Transverse colon (tissue), 4 donors: ENCODE data around the gene CGN.

Experiments
- EP300 ChIP-seq: sonication (generic); formaldehyde crosslinking; IDR thresholded peaks from one replicate; pipeline ENCODE4 v1.6.1; 2017; ENCODE audit warnings: antibody characterized with exemption, low read depth
- POLR2A ChIP-seq: fragments of 450-650 bp; IDR thresholded peaks from one replicate; pipeline ENCODE4 v1.6.1; 2016; ENCODE audit warnings: antibody characterized with exemption, mild to moderate bottlenecking, moderate library complexity
- POLR2AphosphoS5 ChIP-seq, 3 donors: sonication (generic); formaldehyde crosslinking; IDR thresholded peaks; one replicate each; pipeline ENCODE4 v1.6.1; 2016; ENCODE audit warnings: antibody characterized with exemption in 3 of 3
- TF ChIP-seq, protein P1 (sequence below), 5 experiments: fragments of 200-600 bp in 3 of 5; fragments of 450-650 bp in 2 of 5; sonication (generic) in 3 of 5; IDR thresholded peaks; 1 replicate in 2 of 5; 2 replicates in 3 of 5; pipeline ENCODE4 v1.5.1; 2016 to 2017; ENCODE audit warnings: antibody characterized with exemption in 5 of 5, inconsistent platforms in 3 of 5, mild to moderate bottlenecking in 2 of 5, moderate library complexity in 1 of 5

DNA sequence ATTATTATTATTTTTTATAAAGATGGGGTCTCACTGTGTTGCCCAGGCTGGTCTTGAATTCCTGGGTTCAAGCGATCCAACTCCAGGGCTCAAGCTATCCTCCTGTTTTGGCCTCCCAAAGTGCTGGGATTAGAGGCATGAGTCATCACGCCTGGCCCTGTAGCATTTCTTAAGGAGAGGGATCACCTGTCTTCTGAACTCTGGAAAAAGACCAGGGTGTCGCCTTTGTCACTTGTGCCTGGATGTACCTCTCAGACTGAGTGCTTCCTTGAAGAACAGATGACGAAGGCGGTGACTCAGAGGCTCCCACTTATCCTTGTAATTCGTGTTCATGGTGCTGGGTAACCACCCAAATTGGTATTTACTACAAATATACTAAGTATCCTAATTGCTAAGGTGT, 2.4 kb upstream of the CGN start:
- TF ChIP-seq POLR2AphosphoS5 (IDR thresholded peaks at IDR 0.05) (no peak), POLR2A (no peak), EP300 (peak; percentile 49)
- TF ChIP-seq, protein P1, sequence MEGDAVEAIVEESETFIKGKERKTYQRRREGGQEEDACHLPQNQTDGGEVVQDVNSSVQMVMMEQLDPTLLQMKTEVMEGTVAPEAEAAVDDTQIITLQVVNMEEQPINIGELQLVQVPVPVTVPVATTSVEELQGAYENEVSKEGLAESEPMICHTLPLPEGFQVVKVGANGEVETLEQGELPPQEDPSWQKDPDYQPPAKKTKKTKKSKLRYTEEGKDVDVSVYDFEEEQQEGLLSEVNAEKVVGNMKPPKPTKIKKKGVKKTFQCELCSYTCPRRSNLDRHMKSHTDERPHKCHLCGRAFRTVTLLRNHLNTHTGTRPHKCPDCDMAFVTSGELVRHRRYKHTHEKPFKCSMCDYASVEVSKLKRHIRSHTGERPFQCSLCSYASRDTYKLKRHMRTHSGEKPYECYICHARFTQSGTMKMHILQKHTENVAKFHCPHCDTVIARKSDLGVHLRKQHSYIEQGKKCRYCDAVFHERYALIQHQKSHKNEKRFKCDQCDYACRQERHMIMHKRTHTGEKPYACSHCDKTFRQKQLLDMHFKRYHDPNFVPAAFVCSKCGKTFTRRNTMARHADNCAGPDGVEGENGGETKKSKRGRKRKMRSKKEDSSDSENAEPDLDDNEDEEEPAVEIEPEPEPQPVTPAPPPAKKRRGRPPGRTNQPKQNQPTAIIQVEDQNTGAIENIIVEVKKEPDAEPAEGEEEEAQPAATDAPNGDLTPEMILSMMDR (IDR thresholded peaks at IDR 0.05) = no peak
